ENCODE data around the gene HLA-DOA. TPM values are rescaled to one million over a fixed set of nuclear protein-coding genes. Genes with fewer than 3 reads are reported as not detected.

The HLA-DOA gene
- polyA plus RNA-seq, 1 donor (not counting 4 experiments of a cell fraction or from before 2014, with no cell fraction given) = not detected

DNA sequence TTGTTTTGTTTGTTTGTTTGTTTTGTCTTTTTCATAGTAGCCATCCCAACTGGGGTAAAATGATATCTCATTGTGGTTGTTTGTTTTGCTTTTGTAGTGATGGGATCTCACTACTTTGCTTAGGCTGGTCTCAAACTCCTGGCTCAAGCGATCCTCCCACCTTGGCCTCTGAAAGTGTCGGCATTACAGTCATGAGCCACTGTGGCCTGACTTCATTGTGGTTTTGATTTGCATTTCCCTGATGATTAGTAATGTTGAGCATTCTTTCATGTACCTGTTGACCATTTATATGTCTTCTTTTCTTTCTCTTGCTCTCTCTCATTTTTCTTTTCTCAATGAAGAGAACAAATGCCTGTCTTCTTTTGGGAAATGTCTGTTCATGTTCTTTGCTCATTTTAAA lies 30.8 kb upstream of the HLA-DOA start:
- no peak for FAIRE-seq

DNA sequence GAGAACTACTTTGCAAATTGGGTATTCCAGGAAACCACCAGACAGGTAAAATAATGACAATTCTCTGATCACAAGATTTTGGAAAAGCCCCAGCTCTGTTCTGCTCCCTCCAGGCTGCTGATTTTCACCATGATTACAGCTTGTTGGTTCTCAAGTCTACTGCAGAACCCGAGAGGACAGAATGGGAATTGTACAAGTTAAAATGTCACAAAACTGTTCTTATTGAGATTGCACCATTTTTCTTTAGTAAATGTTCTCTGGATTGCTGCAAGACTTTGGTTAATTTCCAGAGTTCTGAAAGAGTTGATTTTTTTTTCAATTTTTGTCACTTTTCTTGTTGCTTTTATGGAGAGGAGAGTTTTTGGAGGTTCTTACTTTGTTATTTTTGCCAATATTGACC lies 27.1 kb upstream of the HLA-DOA start:
- no peak for TF ChIP-seq EZH2 (IDR thresholded peaks at IDR 0.05; ENCODE audit: low read length)
- TF ChIP-seq, protein P1, sequence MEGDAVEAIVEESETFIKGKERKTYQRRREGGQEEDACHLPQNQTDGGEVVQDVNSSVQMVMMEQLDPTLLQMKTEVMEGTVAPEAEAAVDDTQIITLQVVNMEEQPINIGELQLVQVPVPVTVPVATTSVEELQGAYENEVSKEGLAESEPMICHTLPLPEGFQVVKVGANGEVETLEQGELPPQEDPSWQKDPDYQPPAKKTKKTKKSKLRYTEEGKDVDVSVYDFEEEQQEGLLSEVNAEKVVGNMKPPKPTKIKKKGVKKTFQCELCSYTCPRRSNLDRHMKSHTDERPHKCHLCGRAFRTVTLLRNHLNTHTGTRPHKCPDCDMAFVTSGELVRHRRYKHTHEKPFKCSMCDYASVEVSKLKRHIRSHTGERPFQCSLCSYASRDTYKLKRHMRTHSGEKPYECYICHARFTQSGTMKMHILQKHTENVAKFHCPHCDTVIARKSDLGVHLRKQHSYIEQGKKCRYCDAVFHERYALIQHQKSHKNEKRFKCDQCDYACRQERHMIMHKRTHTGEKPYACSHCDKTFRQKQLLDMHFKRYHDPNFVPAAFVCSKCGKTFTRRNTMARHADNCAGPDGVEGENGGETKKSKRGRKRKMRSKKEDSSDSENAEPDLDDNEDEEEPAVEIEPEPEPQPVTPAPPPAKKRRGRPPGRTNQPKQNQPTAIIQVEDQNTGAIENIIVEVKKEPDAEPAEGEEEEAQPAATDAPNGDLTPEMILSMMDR (optimal IDR thresholded peaks at IDR 0.05 in 1 of 3, IDR thresholded peaks at IDR 0.05 in 1 of 3, conservative IDR thresholded peaks at IDR 0.05 in 1 of 3; ENCODE audit: extremely low read depth in 1 of 3, insufficient read depth in 2 of 3, low read length in 3 of 3) = no peak
- peaks cover 14% of the 10 kb centered on the region for H3K27me3 ChIP-seq (ENCODE audit: control insufficient read depth, extremely low read depth, insufficient read depth, low read length)

More for the DNA sequence above, 30.8 kb upstream of the HLA-DOA start:
- Histone ChIP-seq H3K27me3 (ENCODE audit: control insufficient read depth, extremely low read depth, insufficient read depth, low read length) (peaks cover 7% of the 10 kb centered on the region), H3K36me3 (ENCODE audit: control insufficient read depth in 2 of 2, extremely low read depth in 1 of 2, insufficient read depth in 2 of 2, low read length in 2 of 2) (no peaks in the 10 kb centered on the region), H3K9me1 (ENCODE audit: control insufficient read depth, extremely low read depth, insufficient read depth, low read length) (no peaks in the 10 kb centered on the region), H3K9me3 (ENCODE audit: control insufficient read depth, low read depth, low read length) (no peaks in the 10 kb centered on the region), H3K4me2 (ENCODE audit: control insufficient read depth, extremely low read depth, insufficient read depth, low read depth, low read length) (no peak overlapping the region), H2AFZ (ENCODE audit: control insufficient read depth, low read length) (no peak overlapping the region), H3K4me1 (ENCODE audit: control insufficient read depth, extremely low read depth, insufficient read depth, low read length) (no peaks in the 10 kb centered on the region), H3K9ac (ENCODE audit: control insufficient read depth, extremely low read depth, insufficient read depth, low read length) (no peak overlapping the region), H3K79me2 (ENCODE audit: control insufficient read depth, insufficient read depth, low read length) (no peaks in the 10 kb centered on the region), H4K20me1 (ENCODE audit: control insufficient read depth, extremely low read depth, insufficient read depth, low read length) (no peaks in the 10 kb centered on the region), H3K4me3 (ENCODE audit: control insufficient read depth in 2 of 3, extremely low read depth in 1 of 3, insufficient read depth in 2 of 3, low read depth in 1 of 3, low read length in 3 of 3) (no peak overlapping the region), H3K27ac (ENCODE audit: control insufficient read depth, insufficient read depth, low read length) (no peak overlapping the region)
- no peak for DNase-seq (ENCODE audit: low read depth, low spot score)
- TF ChIP-seq, protein P1 (optimal IDR thresholded peaks at IDR 0.05 in 1 of 3, IDR thresholded peaks at IDR 0.05 in 1 of 3, conservative IDR thresholded peaks at IDR 0.05 in 1 of 3; ENCODE audit: extremely low read depth in 1 of 3, insufficient read depth in 2 of 3, low read length in 3 of 3) = no peak
- dilution Hi-C loops (cut with MboI; ENCODE audit: extremely low pct_ligation_motif_present, low sequenced_read_pairs) = no loop called here

More for the DNA sequence above, 27.1 kb upstream of the HLA-DOA start:
- H4K20me1 ChIP-seq (ENCODE audit: control insufficient read depth, extremely low read depth, insufficient read depth, low read length) = no peaks in the 10 kb centered on the region
- H3K9me1 ChIP-seq (ENCODE audit: control insufficient read depth, extremely low read depth, insufficient read depth, low read length) = no peaks in the 10 kb centered on the region
- no peak overlapping the region for H2AFZ ChIP-seq (ENCODE audit: control insufficient read depth, low read length)
- no peak overlapping the region for H3K27ac ChIP-seq (ENCODE audit: control insufficient read depth, insufficient read depth, low read length)
- no peaks in the 10 kb centered on the region for H3K36me3 ChIP-seq (ENCODE audit: control insufficient read depth in 2 of 2, extremely low read depth in 1 of 2, insufficient read depth in 2 of 2, low read length in 2 of 2)
- DNase-seq (ENCODE audit: low read depth, low spot score) (no peak), FAIRE-seq (no peak)
- H3K79me2 ChIP-seq (ENCODE audit: control insufficient read depth, insufficient read depth, low read length) = no peaks in the 10 kb centered on the region
- H3K4me1 ChIP-seq (ENCODE audit: control insufficient read depth, extremely low read depth, insufficient read depth, low read length) = no peaks in the 10 kb centered on the region
- dilution Hi-C loops (cut with MboI; ENCODE audit: extremely low pct_ligation_motif_present, low sequenced_read_pairs) = no loop called here
- H3K9me3 ChIP-seq (ENCODE audit: control insufficient read depth, low read depth, low read length) = no peaks in the 10 kb centered on the region
- H3K4me3 ChIP-seq (ENCODE audit: control insufficient read depth in 2 of 3, extremely low read depth in 1 of 3, insufficient read depth in 2 of 3, low read depth in 1 of 3, low read length in 3 of 3) = no peak overlapping the region
- no peak overlapping the region for H3K9ac ChIP-seq (ENCODE audit: control insufficient read depth, extremely low read depth, insufficient read depth, low read length)
- no peak overlapping the region for H3K4me2 ChIP-seq (ENCODE audit: control insufficient read depth, extremely low read depth, insufficient read depth, low read depth, low read length)

Measured in keratinocyte (primary cell).